HUES6 (cell line): ENCODE measurements around the gene TCP11L2.
"Not testable (repeated sequence)": the region's sequence is repeated elsewhere in the genome, so short reads cannot be mapped to it uniquely, and the experiment has no call there.

Experiments
- H3K27ac ChIP-seq: 2 replicates; pipeline ENCODE4 v1.7.0; 2013; ENCODE audit warnings: low read depth, mild to moderate bottlenecking, low read length, inconsistent platforms
- H3K27me3 ChIP-seq: 2 replicates; pipeline ENCODE4 v1.6.1; 2013; ENCODE audit warnings: low read length; ENCODE audit not compliant: control insufficient read depth, insufficient read depth
- H3K36me3 ChIP-seq: 2 replicates; pipeline ENCODE4 v1.6.1; 2013; ENCODE audit warnings: low read length; ENCODE audit not compliant: control insufficient read depth, insufficient read depth
- H3K4me1 ChIP-seq: 2 replicates; pipeline ENCODE4 v1.6.1; 2013; ENCODE audit warnings: low read length; ENCODE audit not compliant: control insufficient read depth, insufficient read depth
- H3K4me3 ChIP-seq: 2 replicates; pipeline ENCODE4 v1.5.1; 2013; ENCODE audit warnings: low read depth, low read length
- H3K9ac ChIP-seq: one replicate; pipeline ENCODE4 v1.6.1; 2013; ENCODE audit warnings: mild to moderate bottlenecking, low read length
- H3K9me3 ChIP-seq: 2 replicates; pipeline ENCODE4 v1.6.1; 2013; ENCODE audit warnings: low read depth, low read length; ENCODE audit not compliant: control insufficient read depth, insufficient read depth

Gene TCP11L2

DNA sequence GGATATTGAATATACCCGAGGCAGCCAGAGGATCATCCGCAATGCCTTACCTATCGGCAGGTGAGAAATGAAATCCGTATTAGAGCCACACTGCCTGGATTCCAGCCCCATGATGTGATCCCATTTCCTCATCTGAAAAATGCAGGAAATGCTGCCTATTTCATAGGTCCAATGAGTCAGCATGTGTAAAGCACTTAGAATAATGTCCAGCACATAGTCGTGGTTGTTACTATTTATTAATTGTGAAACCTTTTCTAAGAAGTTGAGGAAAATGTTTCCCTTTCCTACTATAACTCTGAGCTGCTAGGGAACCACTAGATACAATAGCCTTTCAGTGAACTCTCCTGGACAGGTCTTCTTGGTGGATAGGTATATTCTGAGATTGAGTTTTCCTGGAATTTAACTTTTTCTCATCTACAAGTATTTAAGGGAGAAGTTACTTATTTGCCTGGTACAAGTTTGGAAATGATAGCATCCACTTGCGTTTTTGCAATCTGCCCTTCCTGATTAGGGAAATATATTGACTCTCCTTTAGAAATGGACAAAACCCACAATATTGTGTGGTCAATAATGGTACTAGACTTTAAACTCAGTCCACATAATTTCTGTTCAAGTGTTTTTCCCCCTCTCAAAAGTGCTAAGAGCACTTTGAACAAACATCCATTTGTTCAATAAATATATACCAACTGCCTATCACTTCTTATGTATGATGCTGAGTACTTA is 67.3 kb downstream of the TCP11L2 start:
- Histone ChIP-seq H3K9ac (no peak overlapping the region), H3K27ac (no peak overlapping the region), H3K4me1 (no peaks in the 10 kb centered on the region), H3K4me3 (no peak overlapping the region), H3K9me3 (no peaks in the 10 kb centered on the region), H3K27me3 (no peaks in the 10 kb centered on the region), H3K36me3 (peaks cover 31% of the 10 kb centered on the region)

DNA sequence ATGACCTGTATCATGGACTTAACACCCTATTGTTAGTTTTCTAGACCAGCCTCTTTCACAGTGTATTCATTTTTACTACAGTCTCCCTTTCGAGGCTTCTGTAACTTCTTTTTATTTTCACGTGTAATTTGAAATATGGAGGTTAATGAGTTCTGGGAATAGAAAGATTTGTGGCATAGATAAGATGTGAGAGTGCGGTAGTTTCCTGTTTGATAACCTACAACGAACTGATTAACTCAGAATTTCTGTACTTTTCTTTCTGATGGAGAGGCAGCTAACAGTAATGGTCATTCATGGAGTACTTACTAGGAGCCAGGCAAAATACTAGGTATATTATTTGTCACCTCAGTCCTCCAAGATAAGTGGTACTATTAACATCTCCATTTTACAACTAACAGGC is 76.3 kb downstream of the TCP11L2 start:
- Histone ChIP-seq H3K4me3 (no peak overlapping the region), H3K27ac (no peak overlapping the region), H3K36me3 (peaks cover 48% of the 10 kb centered on the region), H3K9ac (no peak overlapping the region), H3K4me1 (no peaks in the 10 kb centered on the region), H3K27me3 (no peaks in the 10 kb centered on the region), H3K9me3 (no peaks in the 10 kb centered on the region)

DNA sequence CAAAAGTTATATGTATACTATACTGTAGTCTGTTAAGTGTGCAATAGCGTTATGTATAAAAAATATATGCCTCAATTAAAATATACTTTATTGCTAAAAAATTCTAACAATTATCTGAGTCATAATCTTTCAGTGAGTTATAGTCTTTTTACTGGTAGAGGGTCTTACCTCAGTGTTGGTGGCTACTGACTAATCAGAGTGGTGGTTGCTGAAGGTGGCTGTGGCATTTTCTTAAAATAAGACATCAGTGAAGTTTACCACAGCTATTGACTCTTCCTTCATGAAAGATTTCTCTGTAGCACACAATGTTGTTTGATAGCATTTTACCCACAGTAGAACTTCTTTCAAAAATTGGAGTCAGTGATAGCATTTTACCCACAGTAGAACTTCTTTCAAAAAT is 78.4 kb downstream of the TCP11L2 start:
- no peak overlapping the region for H3K4me3 ChIP-seq
- no peak overlapping the region for H3K27ac ChIP-seq
- H3K36me3 ChIP-seq: peaks cover 51% of the 10 kb centered on the region
- no peak overlapping the region for H3K9ac ChIP-seq
- no peaks in the 10 kb centered on the region for H3K27me3 ChIP-seq
- H3K4me1 ChIP-seq: no peaks in the 10 kb centered on the region
- H3K9me3 ChIP-seq: no peaks in the 10 kb centered on the region

DNA sequence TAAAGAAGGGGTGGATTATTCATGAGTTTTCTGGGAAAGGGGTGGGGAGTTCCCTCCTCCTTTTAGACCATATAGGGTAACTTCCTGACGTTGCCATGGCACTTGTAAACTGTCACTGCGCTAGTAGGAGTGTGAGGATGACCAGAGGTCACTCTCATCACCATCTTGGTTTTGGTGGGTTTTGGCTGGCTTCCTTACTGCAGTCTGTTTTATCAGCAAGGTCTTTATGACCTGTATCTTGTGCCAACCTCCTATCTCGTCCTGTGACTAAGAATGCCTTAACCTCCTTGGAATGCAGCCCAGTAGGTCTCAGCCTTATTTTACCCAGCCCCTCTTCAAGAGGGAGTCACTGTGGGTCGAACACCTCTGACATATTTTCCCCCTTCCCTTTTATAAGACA is 79.3 kb downstream of the TCP11L2 start:
- peaks cover 45% of the 10 kb centered on the region for H3K36me3 ChIP-seq
- H3K27ac ChIP-seq, H3K4me3 ChIP-seq: not testable (repeated sequence)

DNA sequence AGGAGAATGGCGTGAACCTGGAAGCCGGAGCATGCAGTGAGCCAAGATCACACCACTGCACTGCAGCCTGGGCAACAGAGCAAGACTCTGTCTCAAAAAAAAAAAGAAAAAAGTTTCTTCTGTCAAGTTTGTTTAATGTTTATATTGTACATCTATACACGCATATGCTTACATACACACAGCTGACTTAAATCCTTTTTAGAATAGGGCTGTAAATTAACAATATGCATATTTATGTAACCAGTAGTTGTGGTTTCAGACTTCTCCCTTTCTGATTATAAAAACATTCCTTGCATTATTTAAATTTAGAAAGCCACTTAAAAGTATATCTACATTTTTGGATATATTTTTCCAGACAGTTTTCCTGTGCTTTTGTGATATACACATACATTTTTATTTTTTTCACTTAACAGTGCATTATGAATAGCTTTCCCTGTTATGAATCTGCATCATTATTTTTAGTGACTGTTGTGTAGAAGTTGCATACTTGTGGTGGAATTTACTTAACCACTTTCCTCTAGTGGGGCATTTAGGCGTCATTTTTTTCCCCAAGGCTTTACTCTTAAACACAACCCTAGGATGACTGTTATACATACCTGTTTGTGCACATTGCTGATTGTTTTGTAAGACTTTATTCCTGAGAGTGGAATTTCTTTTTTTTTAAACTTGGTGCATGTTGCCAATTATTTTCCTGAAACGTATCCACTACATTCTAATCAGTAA is 84.4 kb downstream of the TCP11L2 start:
- H3K4me3 ChIP-seq: no peak overlapping the region
- H3K9me3 ChIP-seq: no peaks in the 10 kb centered on the region
- H3K9ac ChIP-seq: no peak overlapping the region
- no peaks in the 10 kb centered on the region for H3K27me3 ChIP-seq
- peaks cover 18% of the 10 kb centered on the region for H3K36me3 ChIP-seq
- H3K27ac ChIP-seq: no peak overlapping the region
- peaks cover 7% of the 10 kb centered on the region; the same call in 1 of the 2 replicates for H3K4me1 ChIP-seq

More for the DNA sequence above, 79.3 kb downstream of the TCP11L2 start:
- not testable (repeated sequence) for H3K4me1 ChIP-seq, H3K27me3 ChIP-seq, H3K9me3 ChIP-seq, H3K9ac ChIP-seq

DNA sequence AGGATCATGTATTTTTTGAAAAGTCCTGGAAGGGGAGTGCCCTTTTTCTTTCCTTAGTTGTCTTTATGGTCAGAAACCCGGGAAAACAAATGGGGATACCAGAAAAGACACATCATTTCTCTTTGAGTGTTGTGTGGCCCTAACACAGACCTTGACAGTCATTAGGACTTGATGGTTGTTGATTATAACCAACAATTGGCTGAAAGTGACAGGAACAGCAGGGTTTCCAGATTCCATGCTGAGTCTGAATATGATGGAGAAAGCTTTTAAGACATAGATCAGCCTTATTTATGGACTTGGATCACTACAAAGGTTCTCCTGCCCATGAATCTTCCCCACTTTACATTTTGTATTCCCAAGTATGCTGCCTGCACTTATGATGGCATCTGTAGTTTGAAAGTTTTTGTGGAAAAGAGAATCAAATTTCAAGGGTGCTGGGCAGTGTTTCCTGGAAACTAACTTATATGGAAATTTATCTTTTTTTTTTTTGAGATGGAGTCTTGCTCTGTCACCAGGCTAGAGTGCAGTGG is 85.4 kb downstream of the TCP11L2 start:
- Histone ChIP-seq H3K27ac (no peak overlapping the region), H3K27me3 (no peaks in the 10 kb centered on the region), H3K9me3 (no peaks in the 10 kb centered on the region), H3K9ac (no peak overlapping the region), H3K4me3 (no peak overlapping the region), H3K4me1 (peaks cover 9% of the 10 kb centered on the region; the same call in 1 of the 2 replicates), H3K36me3 (peaks cover 10% of the 10 kb centered on the region)

DNA sequence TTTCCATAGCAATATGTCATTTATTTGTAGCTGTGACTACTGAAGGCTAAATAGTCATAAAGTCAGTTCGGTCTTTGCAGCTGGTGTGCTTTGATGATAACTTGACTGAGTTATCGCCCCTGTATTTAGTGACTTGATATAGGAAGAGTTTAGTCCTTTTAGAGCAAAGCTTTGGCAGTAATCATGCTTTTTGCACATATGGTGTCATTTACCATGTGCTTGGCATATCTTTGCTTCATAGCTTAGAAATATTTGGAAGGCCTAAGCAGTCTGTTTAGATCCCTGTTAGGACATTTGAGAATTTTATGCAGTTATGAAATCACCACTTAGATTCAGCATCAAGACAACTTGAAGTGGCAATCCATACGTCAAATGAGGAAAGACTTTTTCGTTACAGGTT is 86.6 kb downstream of the TCP11L2 start:
- no peak overlapping the region for H3K9ac ChIP-seq
- H3K4me3 ChIP-seq: no peak overlapping the region
- peaks cover 17% of the 10 kb centered on the region for H3K36me3 ChIP-seq
- H3K27ac ChIP-seq: no peak overlapping the region
- no peaks in the 10 kb centered on the region for H3K27me3 ChIP-seq
- no peaks in the 10 kb centered on the region for H3K9me3 ChIP-seq
- peaks cover 9% of the 10 kb centered on the region; the same call in 1 of the 2 replicates for H3K4me1 ChIP-seq

DNA sequence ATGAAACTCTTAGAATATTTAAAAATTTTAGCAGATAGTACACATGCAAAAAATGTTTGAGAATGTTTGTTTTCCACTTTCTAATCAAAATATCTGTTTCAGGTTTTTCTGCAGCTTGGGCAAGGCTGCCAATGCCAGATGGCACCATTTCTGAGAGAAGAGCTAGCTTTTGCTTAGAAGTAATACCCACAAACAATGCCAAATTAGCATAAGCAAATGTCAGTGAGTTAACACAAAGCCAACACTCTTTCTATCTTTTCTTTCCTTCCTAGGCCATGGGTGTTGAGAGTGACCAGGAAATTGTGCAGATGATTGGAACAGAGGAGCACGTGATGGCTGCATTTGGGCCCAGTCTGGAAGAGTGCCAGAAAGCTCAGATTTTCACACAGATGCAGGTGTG is 90.2 kb downstream of the TCP11L2 start:
- H3K36me3 ChIP-seq: peaks cover 34% of the 10 kb centered on the region
- H3K9ac ChIP-seq: no peak overlapping the region
- H3K4me1 ChIP-seq: peaks cover 6% of the 10 kb centered on the region; the same call in 1 of the 2 replicates
- H3K4me3 ChIP-seq: no peak overlapping the region
- H3K27me3 ChIP-seq: no peaks in the 10 kb centered on the region
- no peak overlapping the region for H3K27ac ChIP-seq
- peaks cover 11% of the 10 kb centered on the region for H3K9me3 ChIP-seq
